GM23338 (cell line): ENCODE results near the gene F2RL2. TPM values are rescaled to one million over a fixed set of nuclear protein-coding genes. Genes with fewer than 3 reads are reported as not detected.

Source experiments
- ATAC-seq: fragments of 200-7000 bp; cut with Tn5 transposase; 3 replicates; pipeline ENCODE4 v1.9.1; 2020
- DNase-seq: peaks from one replicate; pipeline ENCODE4 v3.0.0-alpha.2; 2015; ENCODE audit warnings: low spot score
- H2AFZ ChIP-seq: fragments of 200-600 bp; sonication (generic); 2 replicates; pipeline ENCODE4 v1.8.0; 2016; ENCODE audit warnings: antibody characterized with exemption, mild to moderate bottlenecking, moderate library complexity
- H3F3A ChIP-seq: fragments of 200-600 bp; sonication (generic); replicated peaks from 2 replicates; pipeline ENCODE4 v1.8.0; 2017; ENCODE audit warnings: antibody characterized with exemption, mixed run types, low read depth
- H3K27ac ChIP-seq: fragments of 200-600 bp; sonication (generic); 2 replicates; pipeline ENCODE4 v1.6.1; 2016; ENCODE audit warnings: low read depth
- H3K27me3 ChIP-seq: fragments of 200-600 bp; sonication (generic); 2 replicates; pipeline ENCODE4 v1.8.0; 2016; ENCODE audit warnings: mild to moderate bottlenecking, mixed run types, moderate library complexity; ENCODE audit not compliant: insufficient read depth
- H3K36me3 ChIP-seq: fragments of 200-600 bp; sonication (generic); 2 replicates; pipeline ENCODE4 v1.8.0; 2016; ENCODE audit warnings: mild to moderate bottlenecking; ENCODE audit not compliant: insufficient read depth
- H3K4me1 ChIP-seq: fragments of 200-600 bp; sonication (generic); 2 replicates; pipeline ENCODE4 v1.8.0; 2016; ENCODE audit warnings: mild to moderate bottlenecking, moderate library complexity; ENCODE audit not compliant: insufficient read depth
- H3K4me2 ChIP-seq: fragments of 200-600 bp; sonication (generic); 2 replicates; pipeline ENCODE4 v1.7.1; 2017; ENCODE audit warnings: mixed run types
- H3K4me3 ChIP-seq: fragments of 200-600 bp; sonication (generic); 2 replicates; pipeline ENCODE4 v1.6.1; 2016; ENCODE audit warnings: mixed run types
- H3K79me2 ChIP-seq: fragments of 200-600 bp; sonication (generic); replicated peaks from 2 replicates; pipeline ENCODE4 v1.8.0; 2017; ENCODE audit warnings: mild to moderate bottlenecking; ENCODE audit not compliant: insufficient read depth
- H3K9me2 ChIP-seq: fragments of 200-600 bp; sonication (generic); 2 replicates; pipeline ENCODE4 v1.8.0; 2017; ENCODE audit not compliant: insufficient read depth
- H4K20me1 ChIP-seq: fragments of 200-600 bp; sonication (generic); replicated peaks from 2 replicates; pipeline ENCODE4 v1.8.0; 2017; ENCODE audit warnings: mild to moderate bottlenecking; ENCODE audit not compliant: insufficient read depth
- H3K27ac Mint-ChIP-seq: 2 replicates; pipeline ENCODE4 v1.8.0; 2020; ENCODE audit warnings: inconsistent platforms, mild to moderate bottlenecking, moderate library complexity, mixed read lengths
- H3K27me3 Mint-ChIP-seq: 3 replicates; pipeline ENCODE4 v1.8.0; 2022; ENCODE audit warnings: low read depth, mild to moderate bottlenecking, moderate library complexity, mixed read lengths, inconsistent platforms; ENCODE audit not compliant: insufficient read depth, poor library complexity
- H3K36me3 Mint-ChIP-seq: 3 replicates; pipeline ENCODE4 v1.8.0; 2021; ENCODE audit warnings: low read depth, mild to moderate bottlenecking, inconsistent platforms, moderate library complexity, mixed read lengths
- H3K4me1 Mint-ChIP-seq: 3 replicates; pipeline ENCODE4 v1.8.0; 2020; ENCODE audit warnings: mild to moderate bottlenecking, inconsistent platforms, mixed read lengths
- H3K4me3 Mint-ChIP-seq: 3 replicates; pipeline ENCODE4 v1.8.0; 2021; ENCODE audit warnings: moderate library complexity, mild to moderate bottlenecking, inconsistent platforms, mixed read lengths
- H3K9me3 Mint-ChIP-seq: 3 replicates; pipeline ENCODE4 v1.8.0; 2020; ENCODE audit warnings: moderate library complexity, mild to moderate bottlenecking, inconsistent platforms, mixed read lengths
- CREB1 ChIP-seq: fragments of 250-450 bp; sonication (Bioruptor Pico); IDR thresholded peaks from 2 replicates; pipeline ENCODE4 v1.5.0; 2020; ENCODE audit warnings: low read depth, mild to moderate bottlenecking, moderate library complexity
- EZH2 ChIP-seq: fragments of 200-600 bp; sonication (generic); IDR thresholded peaks from one replicate; pipeline ENCODE4 v1.8.0; 2017; ENCODE audit warnings: antibody characterized with exemption, mild to moderate bottlenecking, low read depth; ENCODE audit not compliant: unreplicated experiment
- EZH2phosphoT487 ChIP-seq: fragments of 200-600 bp; sonication (generic); IDR thresholded peaks from one replicate; pipeline ENCODE4 v1.8.1; 2018; ENCODE audit warnings: antibody characterized with exemption; ENCODE audit not compliant: unreplicated experiment
- JUNB ChIP-seq: IDR thresholded peaks from one replicate; pipeline ENCODE4 v1.6.1; 2016; ENCODE audit warnings: antibody characterized with exemption; ENCODE audit not compliant: unreplicated experiment
- NANOG ChIP-seq: IDR thresholded peaks from 2 replicates; pipeline ENCODE4 v1.6.1; 2016; ENCODE audit warnings: antibody characterized with exemption, borderline replicate concordance
- POLR2AphosphoS5 ChIP-seq: IDR thresholded peaks from 2 replicates; pipeline ENCODE4 v1.6.1; 2016; ENCODE audit warnings: antibody characterized with exemption, low read depth
- STAT1 ChIP-seq: IDR thresholded peaks from one replicate; pipeline ENCODE4 v1.6.1; 2016; ENCODE audit warnings: antibody characterized with exemption; ENCODE audit not compliant: unreplicated experiment
- ZNF114 ChIP-seq: fragments of 250-450 bp; sonication (Bioruptor Pico); IDR thresholded peaks from 2 replicates; pipeline ENCODE4 v1.5.0; 2020; ENCODE audit warnings: mild to moderate bottlenecking, moderate library complexity
- ZNF331 ChIP-seq: fragments of 250-450 bp; sonication (Bioruptor Pico); IDR thresholded peaks from 2 replicates; pipeline ENCODE4 v1.5.0; 2020; ENCODE audit warnings: low read depth, mild to moderate bottlenecking, moderate library complexity
- polyA plus RNA-seq: library from polyadenylated mRNA; unstranded; fragments of >200 nt; fragmentation: Nextera tagmentation; extraction: Ambion mirVana; gene quantifications from 2 replicates; pipeline ENCODE4 v1.2.1, GENCODE V29; 2016
- total RNA-seq: library from RNA; depleted of rRNA; stranded (reverse); fragments of >200 nt; shearing (Covaris generic); gene quantifications from 2 replicates; pipeline ENCODE4 v1.2.3, GENCODE V29; 2014
- TF ChIP-seq, protein P1 (sequence below), 2 experiments: fragments of 200-600 bp in 1 of 2; sonication (generic) in 1 of 2; conservative IDR thresholded peaks; 2 replicates each; pipeline versions ENCODE4 v1.5.1 to v1.6.1; 2016 to 2017; ENCODE audit warnings: antibody characterized with exemption in 2 of 2, low read depth in 2 of 2, mild to moderate bottlenecking in 2 of 2, moderate library complexity in 1 of 2
- TF ChIP-seq, protein P2 (sequence below): IDR thresholded peaks from one replicate; pipeline ENCODE4 v1.6.1; 2018; ENCODE audit warnings: antibody characterized with exemption; ENCODE audit not compliant: unreplicated experiment
- TF ChIP-seq, protein P3 (sequence below): IDR thresholded peaks from 2 replicates; pipeline ENCODE4 v1.6.1; 2016; ENCODE audit warnings: antibody characterized with exemption
- TF ChIP-seq, protein P4 (sequence below): fragments of 250-450 bp; sonication (Bioruptor Pico); IDR thresholded peaks from 2 replicates; pipeline ENCODE4 v1.5.0; 2020; ENCODE audit warnings: mild to moderate bottlenecking, moderate library complexity

F2RL2 gene
- total and polyA plus RNA-seq, 2 experiments from 2014 or later, result 0.42 to 0.70 TPM

DNA sequence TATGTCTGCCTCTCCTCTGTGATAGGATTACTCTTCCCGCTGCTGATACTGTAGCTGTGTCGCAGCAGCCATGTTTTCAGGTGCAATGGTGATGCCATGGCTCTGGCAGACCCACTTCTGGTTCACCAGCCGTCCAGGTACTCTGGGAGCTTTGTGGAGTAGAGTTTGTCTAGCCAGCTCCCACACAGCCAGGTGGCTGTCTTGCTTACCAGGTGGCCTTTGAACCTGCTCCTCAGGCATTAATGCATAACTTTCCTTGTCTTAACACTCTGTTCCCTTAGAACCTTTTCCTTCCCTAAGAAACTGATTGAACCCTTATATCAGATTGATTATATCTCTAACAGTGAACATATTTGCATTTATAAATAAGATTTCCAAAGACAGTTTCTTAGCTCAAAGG is 42.2 kb downstream of the F2RL2 start:
- H3F3A ChIP-seq, result no peaks in the 10 kb centered on the region
- no peak for ATAC-seq
- Mint-ChIP-seq H3K4me1 (peaks cover 24% of the 10 kb centered on the region), H3K36me3 (no peaks in the 10 kb centered on the region), H3K27ac (no peak overlapping the region), H3K9me3 (no peaks in the 10 kb centered on the region), H3K4me3 (no peak overlapping the region), H3K27me3 (no peaks in the 10 kb centered on the region)
- H3K4me3 ChIP-seq, result no peak overlapping the region
- H3K79me2 ChIP-seq, result no peaks in the 10 kb centered on the region
- no peaks in the 10 kb centered on the region for H3K27me3 ChIP-seq
- no peak for TF ChIP-seq JUNB
- TF ChIP-seq, protein P1, sequence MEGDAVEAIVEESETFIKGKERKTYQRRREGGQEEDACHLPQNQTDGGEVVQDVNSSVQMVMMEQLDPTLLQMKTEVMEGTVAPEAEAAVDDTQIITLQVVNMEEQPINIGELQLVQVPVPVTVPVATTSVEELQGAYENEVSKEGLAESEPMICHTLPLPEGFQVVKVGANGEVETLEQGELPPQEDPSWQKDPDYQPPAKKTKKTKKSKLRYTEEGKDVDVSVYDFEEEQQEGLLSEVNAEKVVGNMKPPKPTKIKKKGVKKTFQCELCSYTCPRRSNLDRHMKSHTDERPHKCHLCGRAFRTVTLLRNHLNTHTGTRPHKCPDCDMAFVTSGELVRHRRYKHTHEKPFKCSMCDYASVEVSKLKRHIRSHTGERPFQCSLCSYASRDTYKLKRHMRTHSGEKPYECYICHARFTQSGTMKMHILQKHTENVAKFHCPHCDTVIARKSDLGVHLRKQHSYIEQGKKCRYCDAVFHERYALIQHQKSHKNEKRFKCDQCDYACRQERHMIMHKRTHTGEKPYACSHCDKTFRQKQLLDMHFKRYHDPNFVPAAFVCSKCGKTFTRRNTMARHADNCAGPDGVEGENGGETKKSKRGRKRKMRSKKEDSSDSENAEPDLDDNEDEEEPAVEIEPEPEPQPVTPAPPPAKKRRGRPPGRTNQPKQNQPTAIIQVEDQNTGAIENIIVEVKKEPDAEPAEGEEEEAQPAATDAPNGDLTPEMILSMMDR (conservative IDR thresholded peaks at IDR 0.05; ENCODE audit: low read depth in 2 of 2), result no peak
- TF ChIP-seq, protein P2, sequence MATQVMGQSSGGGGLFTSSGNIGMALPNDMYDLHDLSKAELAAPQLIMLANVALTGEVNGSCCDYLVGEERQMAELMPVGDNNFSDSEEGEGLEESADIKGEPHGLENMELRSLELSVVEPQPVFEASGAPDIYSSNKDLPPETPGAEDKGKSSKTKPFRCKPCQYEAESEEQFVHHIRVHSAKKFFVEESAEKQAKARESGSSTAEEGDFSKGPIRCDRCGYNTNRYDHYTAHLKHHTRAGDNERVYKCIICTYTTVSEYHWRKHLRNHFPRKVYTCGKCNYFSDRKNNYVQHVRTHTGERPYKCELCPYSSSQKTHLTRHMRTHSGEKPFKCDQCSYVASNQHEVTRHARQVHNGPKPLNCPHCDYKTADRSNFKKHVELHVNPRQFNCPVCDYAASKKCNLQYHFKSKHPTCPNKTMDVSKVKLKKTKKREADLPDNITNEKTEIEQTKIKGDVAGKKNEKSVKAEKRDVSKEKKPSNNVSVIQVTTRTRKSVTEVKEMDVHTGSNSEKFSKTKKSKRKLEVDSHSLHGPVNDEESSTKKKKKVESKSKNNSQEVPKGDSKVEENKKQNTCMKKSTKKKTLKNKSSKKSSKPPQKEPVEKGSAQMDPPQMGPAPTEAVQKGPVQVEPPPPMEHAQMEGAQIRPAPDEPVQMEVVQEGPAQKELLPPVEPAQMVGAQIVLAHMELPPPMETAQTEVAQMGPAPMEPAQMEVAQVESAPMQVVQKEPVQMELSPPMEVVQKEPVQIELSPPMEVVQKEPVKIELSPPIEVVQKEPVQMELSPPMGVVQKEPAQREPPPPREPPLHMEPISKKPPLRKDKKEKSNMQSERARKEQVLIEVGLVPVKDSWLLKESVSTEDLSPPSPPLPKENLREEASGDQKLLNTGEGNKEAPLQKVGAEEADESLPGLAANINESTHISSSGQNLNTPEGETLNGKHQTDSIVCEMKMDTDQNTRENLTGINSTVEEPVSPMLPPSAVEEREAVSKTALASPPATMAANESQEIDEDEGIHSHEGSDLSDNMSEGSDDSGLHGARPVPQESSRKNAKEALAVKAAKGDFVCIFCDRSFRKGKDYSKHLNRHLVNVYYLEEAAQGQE, result no peak
- no peak for TF ChIP-seq NANOG
- no peak for TF ChIP-seq ZNF114 (CRISPR knock-in tag)
- TF ChIP-seq STAT1, result no peak
- TF ChIP-seq, protein P3, sequence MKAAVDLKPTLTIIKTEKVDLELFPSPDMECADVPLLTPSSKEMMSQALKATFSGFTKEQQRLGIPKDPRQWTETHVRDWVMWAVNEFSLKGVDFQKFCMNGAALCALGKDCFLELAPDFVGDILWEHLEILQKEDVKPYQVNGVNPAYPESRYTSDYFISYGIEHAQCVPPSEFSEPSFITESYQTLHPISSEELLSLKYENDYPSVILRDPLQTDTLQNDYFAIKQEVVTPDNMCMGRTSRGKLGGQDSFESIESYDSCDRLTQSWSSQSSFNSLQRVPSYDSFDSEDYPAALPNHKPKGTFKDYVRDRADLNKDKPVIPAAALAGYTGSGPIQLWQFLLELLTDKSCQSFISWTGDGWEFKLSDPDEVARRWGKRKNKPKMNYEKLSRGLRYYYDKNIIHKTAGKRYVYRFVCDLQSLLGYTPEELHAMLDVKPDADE, result no peak
- no peak for TF ChIP-seq POLR2AphosphoS5
- TF ChIP-seq EZH2phosphoT487, result no peak
- no peak for TF ChIP-seq ZNF331 (CRISPR knock-in tag)
- no peak for TF ChIP-seq EZH2
- no peak for TF ChIP-seq CREB1 (CRISPR knock-in tag)
- TF ChIP-seq, protein P4, sequence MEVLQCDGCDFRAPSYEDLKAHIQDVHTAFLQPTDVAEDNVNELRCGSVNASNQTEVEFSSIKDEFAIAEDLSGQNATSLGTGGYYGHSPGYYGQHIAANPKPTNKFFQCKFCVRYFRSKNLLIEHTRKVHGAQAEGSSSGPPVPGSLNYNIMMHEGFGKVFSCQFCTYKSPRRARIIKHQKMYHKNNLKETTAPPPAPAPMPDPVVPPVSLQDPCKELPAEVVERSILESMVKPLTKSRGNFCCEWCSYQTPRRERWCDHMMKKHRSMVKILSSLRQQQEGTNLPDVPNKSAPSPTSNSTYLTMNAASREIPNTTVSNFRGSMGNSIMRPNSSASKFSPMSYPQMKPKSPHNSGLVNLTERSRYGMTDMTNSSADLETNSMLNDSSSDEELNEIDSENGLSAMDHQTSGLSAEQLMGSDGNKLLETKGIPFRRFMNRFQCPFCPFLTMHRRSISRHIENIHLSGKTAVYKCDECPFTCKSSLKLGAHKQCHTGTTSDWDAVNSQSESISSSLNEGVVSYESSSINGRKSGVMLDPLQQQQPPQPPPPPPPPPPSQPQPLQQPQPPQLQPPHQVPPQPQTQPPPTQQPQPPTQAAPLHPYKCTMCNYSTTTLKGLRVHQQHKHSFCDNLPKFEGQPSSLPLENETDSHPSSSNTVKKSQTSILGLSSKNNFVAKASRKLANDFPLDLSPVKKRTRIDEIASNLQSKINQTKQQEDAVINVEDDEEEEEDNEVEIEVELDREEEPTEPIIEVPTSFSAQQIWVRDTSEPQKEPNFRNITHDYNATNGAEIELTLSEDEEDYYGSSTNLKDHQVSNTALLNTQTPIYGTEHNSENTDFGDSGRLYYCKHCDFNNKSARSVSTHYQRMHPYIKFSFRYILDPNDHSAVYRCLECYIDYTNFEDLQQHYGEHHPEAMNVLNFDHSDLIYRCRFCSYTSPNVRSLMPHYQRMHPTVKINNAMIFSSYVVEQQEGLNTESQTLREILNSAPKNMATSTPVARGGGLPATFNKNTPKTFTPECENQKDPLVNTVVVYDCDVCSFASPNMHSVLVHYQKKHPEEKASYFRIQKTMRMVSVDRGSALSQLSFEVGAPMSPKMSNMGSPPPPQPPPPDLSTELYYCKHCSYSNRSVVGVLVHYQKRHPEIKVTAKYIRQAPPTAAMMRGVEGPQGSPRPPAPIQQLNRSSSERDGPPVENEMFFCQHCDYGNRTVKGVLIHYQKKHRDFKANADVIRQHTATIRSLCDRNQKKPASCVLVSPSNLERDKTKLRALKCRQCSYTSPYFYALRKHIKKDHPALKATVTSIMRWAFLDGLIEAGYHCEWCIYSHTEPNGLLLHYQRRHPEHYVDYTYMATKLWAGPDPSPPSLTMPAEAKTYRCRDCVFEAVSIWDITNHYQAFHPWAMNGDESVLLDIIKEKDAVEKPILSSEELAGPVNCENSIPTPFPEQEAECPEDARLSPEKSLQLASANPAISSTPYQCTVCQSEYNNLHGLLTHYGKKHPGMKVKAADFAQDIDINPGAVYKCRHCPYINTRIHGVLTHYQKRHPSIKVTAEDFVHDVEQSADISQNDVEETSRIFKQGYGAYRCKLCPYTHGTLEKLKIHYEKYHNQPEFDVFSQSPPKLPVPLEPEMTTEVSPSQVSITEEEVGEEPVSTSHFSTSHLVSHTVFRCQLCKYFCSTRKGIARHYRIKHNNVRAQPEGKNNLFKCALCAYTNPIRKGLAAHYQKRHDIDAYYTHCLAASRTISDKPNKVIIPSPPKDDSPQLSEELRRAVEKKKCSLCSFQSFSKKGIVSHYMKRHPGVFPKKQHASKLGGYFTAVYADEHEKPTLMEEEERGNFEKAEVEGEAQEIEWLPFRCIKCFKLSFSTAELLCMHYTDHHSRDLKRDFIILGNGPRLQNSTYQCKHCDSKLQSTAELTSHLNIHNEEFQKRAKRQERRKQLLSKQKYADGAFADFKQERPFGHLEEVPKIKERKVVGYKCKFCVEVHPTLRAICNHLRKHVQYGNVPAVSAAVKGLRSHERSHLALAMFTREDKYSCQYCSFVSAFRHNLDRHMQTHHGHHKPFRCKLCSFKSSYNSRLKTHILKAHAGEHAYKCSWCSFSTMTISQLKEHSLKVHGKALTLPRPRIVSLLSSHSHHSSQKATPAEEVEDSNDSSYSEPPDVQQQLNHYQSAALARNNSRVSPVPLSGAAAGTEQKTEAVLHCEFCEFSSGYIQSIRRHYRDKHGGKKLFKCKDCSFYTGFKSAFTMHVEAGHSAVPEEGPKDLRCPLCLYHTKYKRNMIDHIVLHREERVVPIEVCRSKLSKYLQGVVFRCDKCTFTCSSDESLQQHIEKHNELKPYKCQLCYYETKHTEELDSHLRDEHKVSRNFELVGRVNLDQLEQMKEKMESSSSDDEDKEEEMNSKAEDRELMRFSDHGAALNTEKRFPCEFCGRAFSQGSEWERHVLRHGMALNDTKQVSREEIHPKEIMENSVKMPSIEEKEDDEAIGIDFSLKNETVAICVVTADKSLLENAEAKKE, result no peak
- no peaks in the 10 kb centered on the region for H3K9me2 ChIP-seq
- H2AFZ ChIP-seq, result no peak overlapping the region
- DNase-seq, result no peak
- H3K4me1 ChIP-seq, result peaks cover 28% of the 10 kb centered on the region
- no peaks in the 10 kb centered on the region for H3K36me3 ChIP-seq
- no peaks in the 10 kb centered on the region for H4K20me1 ChIP-seq
- no peak overlapping the region for H3K27ac ChIP-seq
- H3K4me2 ChIP-seq, result no peak overlapping the region
